Measurements from ENCODE around the gene ARMC2. TPM values are rescaled to one million over a fixed set of nuclear protein-coding genes. Genes with fewer than 3 reads are reported as not detected.
"Not testable (repeated sequence)": the region's sequence is repeated elsewhere in the genome, so short reads cannot be mapped to it uniquely, and the experiment has no call there.

The ARMC2 gene
- total RNA-seq, 2 donors from 2014 or later: 2.3 to 3.3 TPM

GRCh38 chr6:108968325-108969316 is 120.4 kb downstream of the ARMC2 start:
- ATAC-seq (no peak), DNase-seq (ENCODE audit: low spot score in 2 of 2) (no peak)
- no peaks in the 10 kb centered on the region for H3K36me3 Mint-ChIP-seq
- H3K27ac Mint-ChIP-seq: no peak overlapping the region
- H3K9me3 Mint-ChIP-seq: no peaks in the 10 kb centered on the region

GRCh38 chr6:108969776-108970175 is 121.6 kb downstream of the ARMC2 start:
- no peaks in the 10 kb centered on the region for H3K9me3 Mint-ChIP-seq
- no peak overlapping the region for H3K27ac Mint-ChIP-seq
- no peaks in the 10 kb centered on the region for H3K36me3 Mint-ChIP-seq
- no peak for DNase-seq (ENCODE audit: low spot score in 2 of 2)
- no peak for ATAC-seq

- Mint-ChIP-seq H3K27ac (no peak overlapping the region), H3K36me3 (peaks cover 7 to 16% of the 10 kb centered on the region in 2 donors), H3K9me3 (peaks cover 13 to 15% of the 10 kb centered on the region in 2 donors)
- ATAC-seq (no peak), DNase-seq (ENCODE audit: low spot score in 2 of 2) (no peak)
These were observed 126.0 kb downstream of the ARMC2 start for GRCh38 chr6:108974201-108974600.

DNA sequence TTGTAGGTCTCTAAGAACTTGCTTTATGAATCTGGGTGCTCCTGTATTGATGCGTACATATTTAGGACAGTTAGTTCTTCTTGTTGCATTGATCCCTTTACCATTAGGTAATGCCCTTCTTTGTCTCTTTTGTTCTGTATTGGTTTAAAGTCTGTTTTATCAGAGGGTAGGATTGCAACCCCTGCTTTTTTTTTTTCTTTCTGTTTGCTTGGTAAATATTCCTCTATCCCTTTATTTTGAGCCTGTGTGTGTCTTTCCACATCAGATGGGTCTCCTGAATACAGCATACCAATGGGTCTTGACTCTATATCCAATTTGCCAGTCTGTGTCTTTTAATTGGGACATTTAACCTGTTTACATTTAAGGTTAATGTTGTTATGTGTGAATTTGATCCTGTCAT is 130.4 kb downstream of the ARMC2 start:
- ATAC-seq, H3K27ac Mint-ChIP-seq: not testable (repeated sequence)

DNA sequence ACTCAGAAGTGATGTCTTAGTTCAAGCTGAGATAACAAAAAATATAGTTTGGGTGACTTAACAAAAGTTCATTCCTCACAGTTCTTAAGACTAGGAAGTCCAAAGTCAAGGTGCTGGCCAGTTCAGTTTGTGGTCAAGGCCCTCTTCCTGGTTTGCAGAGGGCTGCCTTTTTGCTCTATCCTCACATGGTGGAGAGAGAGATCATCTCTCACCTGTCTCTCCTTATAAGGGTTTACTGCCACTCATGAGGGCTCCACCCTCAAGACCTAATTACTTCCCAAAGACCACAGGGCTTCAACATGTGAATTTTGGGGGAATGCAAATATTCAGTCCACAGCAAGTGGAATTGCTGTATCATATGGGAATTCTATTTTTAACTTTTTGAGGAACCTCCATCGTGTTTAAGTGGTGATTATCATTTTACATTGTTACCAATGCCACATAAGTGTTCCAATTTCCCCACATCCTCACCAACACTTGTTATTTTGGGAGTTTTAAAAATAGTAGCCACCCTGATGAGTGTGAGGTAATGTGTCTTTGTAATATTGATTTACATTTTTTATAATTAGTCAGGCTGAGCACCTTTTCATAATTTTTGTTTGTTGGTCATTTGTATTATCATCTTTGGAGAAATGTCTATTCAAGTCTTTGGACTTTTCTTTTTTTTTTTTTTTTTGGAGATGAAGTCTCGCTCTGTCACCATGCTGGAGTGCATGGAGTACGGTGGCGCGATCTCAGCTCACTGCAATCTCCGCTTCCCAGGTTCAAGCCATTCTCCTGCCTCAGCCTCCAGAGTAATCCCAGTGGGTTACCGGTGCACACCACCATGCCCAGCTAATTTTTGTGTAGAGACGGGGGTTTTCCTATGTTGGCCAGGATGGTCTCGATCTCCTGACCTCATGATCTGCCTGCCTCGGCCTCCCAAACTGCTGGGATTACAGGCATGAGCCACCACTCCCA is 134.2 kb downstream of the ARMC2 start:
- no peak overlapping the region for H3K27ac Mint-ChIP-seq
- H3K9me3 Mint-ChIP-seq: peaks cover 29 to 31% of the 10 kb centered on the region in 2 donors
- DNase-seq (ENCODE audit: low spot score in 2 of 2) (no peak), ATAC-seq (no peak)
- peaks cover 15 to 33% of the 10 kb centered on the region in 2 donors for H3K36me3 Mint-ChIP-seq

More for the DNA sequence above, 130.4 kb downstream of the ARMC2 start:
- Mint-ChIP-seq H3K9me3 (peaks cover 29 to 31% of the 10 kb centered on the region in 2 donors), H3K36me3 (peaks cover 22 to 34% of the 10 kb centered on the region in 2 donors)
- DNase-seq (ENCODE audit: low spot score in 2 of 2): not testable (repeated sequence)

- H3K9me3 Mint-ChIP-seq: peaks cover 23 to 25% of the 10 kb centered on the region in 2 donors
- ATAC-seq (no peak), DNase-seq (ENCODE audit: low spot score in 2 of 2) (no peak)
- peaks cover 15 to 27% of the 10 kb centered on the region in 2 donors for H3K36me3 Mint-ChIP-seq
- no peak overlapping the region for H3K27ac Mint-ChIP-seq
These were observed 134.9 kb downstream of the ARMC2 start for GRCh38 chr6:108983151-108983550.

DNA sequence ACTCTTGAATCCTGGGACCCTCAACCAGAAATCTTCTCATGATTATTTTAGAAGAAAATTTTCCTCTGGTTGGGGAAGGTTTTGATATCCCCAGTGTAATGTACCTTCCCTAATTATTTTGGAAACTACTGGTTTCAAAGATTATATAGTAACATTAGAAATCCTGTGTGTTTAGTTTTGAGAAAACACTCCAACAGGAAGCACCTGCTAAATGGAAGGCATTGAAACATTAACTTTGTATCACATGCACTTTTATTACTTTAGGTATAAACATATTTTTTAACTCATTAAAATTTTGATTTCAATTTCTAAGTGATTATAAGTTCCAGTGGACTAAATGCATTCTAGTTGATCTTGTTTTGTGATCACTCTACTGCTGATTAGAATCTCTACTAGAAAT is 137.1 kb downstream of the ARMC2 start:
- DNase-seq (ENCODE audit: low spot score in 2 of 2): no peak
- Mint-ChIP-seq H3K27ac (no peak overlapping the region), H3K9me3 (peaks cover 7 to 10% of the 10 kb centered on the region in 2 donors), H3K36me3 (peaks cover 5 to 19% of the 10 kb centered on the region in 2 donors)
- no peak for ATAC-seq

GRCh38 chr6:108987156-108987555 is 138.9 kb downstream of the ARMC2 start:
- Mint-ChIP-seq H3K27ac (no peak overlapping the region), H3K9me3 (peaks cover 0 to 5% of the 10 kb centered on the region in 2 donors), H3K36me3 (peaks cover 0 to 18% of the 10 kb centered on the region in 2 donors)
- ATAC-seq (no peak), DNase-seq (ENCODE audit: low spot score in 2 of 2) (no peak)

DNA sequence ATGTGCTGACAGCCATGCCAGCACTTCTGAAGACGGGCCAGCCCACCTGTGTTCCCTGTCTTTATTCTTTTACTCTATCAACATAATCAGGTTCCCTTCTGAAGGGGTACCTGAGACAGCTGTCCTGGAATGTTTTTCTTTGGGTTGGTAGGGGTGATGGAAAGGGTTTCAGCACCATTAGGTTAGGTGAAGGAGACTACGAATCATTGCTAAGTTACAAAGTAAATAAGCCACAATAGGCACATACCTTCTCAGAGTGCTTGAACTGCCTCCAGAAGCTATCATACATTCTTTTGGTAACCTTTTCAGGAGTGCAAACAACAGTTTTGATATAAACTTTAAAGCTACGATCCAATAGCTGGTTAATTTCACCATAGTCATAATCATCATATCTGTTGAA is 140.1 kb downstream of the ARMC2 start:
- peaks cover 0 to 18% of the 10 kb centered on the region in 2 donors for H3K36me3 Mint-ChIP-seq
- no peak for ATAC-seq
- no peak for DNase-seq (ENCODE audit: low spot score in 2 of 2)
- peaks cover 0 to under 1% of the 10 kb centered on the region in 2 donors for H3K9me3 Mint-ChIP-seq
- H3K27ac Mint-ChIP-seq: no peak overlapping the region

DNA sequence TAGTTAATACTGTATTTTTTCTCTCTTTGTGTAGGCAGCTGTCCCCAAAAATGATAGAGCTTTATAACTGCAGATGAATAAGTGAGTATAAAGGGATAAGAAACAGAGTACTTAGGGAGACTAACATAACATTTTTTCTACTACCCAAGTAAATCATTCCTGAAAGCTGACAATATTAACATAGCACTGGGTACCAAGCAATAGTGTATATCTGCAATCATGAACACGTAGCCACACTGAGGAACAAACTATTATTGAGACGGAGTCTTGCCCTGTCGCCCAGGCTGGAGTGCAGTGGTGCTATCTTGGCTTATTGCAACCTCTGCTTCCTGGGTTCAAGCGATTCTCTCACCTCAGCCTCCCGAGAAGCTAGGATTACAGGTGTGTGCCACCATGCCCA is 140.5 kb downstream of the ARMC2 start:
- DNase-seq (ENCODE audit: low spot score in 2 of 2) (no peak), ATAC-seq (no peak)
- no peaks in the 10 kb centered on the region for H3K9me3 Mint-ChIP-seq
- peaks cover 0 to 18% of the 10 kb centered on the region in 2 donors for H3K36me3 Mint-ChIP-seq
- H3K27ac Mint-ChIP-seq: no peak overlapping the region

DNA sequence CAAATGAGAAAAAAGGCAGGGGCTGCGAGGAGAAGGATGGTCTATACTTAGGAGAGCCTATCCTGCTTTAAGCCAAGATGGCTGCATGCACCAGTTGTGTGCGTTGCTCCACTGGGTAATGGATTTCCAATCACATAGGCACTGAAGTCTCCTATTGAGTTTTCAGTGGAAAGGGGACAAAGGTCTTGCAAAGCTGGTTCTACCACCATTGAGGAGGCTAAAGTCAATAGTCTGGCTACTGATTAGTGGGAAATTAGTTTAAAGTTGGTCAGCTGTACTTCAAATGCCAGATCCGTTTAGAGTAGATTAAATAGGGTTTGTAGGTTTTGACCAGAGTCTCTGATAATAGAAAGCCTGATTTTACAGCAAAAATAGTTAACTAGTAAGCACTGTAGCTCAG is 141.5 kb downstream of the ARMC2 start:
- ATAC-seq (no peak), DNase-seq (ENCODE audit: low spot score in 2 of 2) (no peak)
- Mint-ChIP-seq H3K36me3 (peaks cover 0 to 18% of the 10 kb centered on the region in 2 donors), H3K27ac (no peak overlapping the region), H3K9me3 (no peaks in the 10 kb centered on the region)

GRCh38 chr6:108993876-108994275 is 145.7 kb downstream of the ARMC2 start:
- no peak for DNase-seq (ENCODE audit: low spot score in 2 of 2)
- H3K9me3 Mint-ChIP-seq: no peaks in the 10 kb centered on the region
- no peak overlapping the region for H3K27ac Mint-ChIP-seq
- H3K36me3 Mint-ChIP-seq: peaks cover 0 to 12% of the 10 kb centered on the region in 2 donors
- no peak for ATAC-seq

DNA sequence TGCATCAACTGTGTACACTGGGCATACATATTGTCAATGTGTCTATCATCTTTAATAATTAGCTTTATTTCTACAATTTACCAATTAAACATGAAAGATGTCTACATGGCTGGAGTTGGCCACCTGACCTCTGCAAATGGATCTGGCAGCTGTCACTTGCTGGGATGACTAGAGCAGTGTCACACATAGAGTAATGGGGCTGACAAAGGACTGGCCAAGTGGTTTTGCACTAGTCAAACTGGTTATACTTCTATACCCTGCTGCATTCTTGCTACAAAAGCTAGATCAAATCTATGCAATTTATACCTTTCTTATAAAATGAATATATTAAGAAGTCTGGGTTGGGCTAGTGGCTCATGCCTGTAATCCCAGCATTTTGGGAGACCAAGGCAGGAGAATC is 147.1 kb downstream of the ARMC2 start:
- Mint-ChIP-seq H3K27ac (no peak overlapping the region), H3K36me3 (peaks cover 0 to 14% of the 10 kb centered on the region in 2 donors), H3K9me3 (no peaks in the 10 kb centered on the region)
- ATAC-seq (no peak), DNase-seq (ENCODE audit: low spot score in 2 of 2) (no peak)

DNA sequence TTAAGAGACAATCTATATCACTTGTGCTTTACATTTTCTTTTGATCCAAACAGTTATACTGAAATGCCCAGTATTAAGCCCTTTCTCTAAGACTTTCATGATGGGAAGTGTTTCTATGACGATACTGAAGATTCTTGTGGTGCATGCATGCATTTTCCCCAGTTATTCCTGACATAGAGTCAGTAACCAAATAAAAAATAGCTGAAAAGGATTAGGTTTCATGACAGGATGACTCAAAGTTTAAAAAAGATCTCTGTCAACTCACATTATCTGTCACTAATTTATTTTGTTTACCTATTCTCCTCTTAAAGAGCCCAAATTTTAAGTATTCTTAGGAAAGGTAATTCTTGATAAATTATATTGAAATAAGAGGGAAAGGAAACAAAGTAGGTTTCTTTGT is 148.0 kb downstream of the ARMC2 start:
- no peak for DNase-seq (ENCODE audit: low spot score in 2 of 2)
- H3K27ac Mint-ChIP-seq: no peak overlapping the region
- ATAC-seq: no peak
- H3K36me3 Mint-ChIP-seq: peaks cover 0 to 14% of the 10 kb centered on the region in 2 donors
- no peaks in the 10 kb centered on the region for H3K9me3 Mint-ChIP-seq

DNA sequence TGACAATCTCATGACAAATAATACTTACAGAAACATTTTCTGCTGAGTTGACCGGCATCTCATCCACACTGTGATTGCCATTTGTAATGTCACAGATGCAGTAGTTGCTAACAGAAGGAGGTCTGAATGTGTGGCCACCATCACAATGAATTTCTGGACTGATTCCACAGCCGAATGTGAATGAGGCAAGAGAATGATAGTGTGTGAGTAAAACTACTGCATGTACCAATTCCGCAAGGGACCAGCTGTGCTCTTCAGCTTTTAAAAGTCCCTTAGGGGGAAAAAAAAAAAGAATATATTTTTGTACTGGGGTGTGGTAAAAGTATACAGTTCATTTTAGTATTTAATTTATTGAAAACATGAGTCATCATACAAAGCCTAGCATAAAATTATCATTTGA is 150.3 kb downstream of the ARMC2 start:
- Mint-ChIP-seq H3K36me3 (peaks cover 0 to 9% of the 10 kb centered on the region in 2 donors), H3K27ac (no peak overlapping the region), H3K9me3 (no peaks in the 10 kb centered on the region)
- ATAC-seq (no peak), DNase-seq (ENCODE audit: low spot score in 2 of 2) (no peak)

DNA sequence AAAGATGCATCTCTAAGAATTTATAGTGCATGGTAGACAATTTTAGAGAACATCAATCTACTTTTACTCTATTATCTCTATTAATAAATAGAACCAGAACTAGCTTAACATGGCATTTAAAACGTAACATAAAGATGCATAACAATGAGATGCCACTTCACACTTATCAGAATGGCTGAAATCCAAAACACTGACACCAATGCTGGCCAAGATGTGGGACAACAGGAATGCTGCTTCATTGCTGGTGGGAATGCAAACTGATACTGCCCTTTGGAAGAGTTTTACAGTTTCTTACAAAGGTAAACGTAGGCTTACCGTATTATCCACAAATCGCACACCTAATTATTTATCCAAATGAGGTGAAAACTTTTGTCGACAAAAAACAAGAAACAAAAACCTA is 151.2 kb downstream of the ARMC2 start:
- no peaks in the 10 kb centered on the region for H3K9me3 Mint-ChIP-seq
- peaks cover 0 to 9% of the 10 kb centered on the region in 2 donors for H3K36me3 Mint-ChIP-seq
- no peak overlapping the region for H3K27ac Mint-ChIP-seq
- ATAC-seq: no peak
- DNase-seq (ENCODE audit: low spot score in 2 of 2): no peak

DNA sequence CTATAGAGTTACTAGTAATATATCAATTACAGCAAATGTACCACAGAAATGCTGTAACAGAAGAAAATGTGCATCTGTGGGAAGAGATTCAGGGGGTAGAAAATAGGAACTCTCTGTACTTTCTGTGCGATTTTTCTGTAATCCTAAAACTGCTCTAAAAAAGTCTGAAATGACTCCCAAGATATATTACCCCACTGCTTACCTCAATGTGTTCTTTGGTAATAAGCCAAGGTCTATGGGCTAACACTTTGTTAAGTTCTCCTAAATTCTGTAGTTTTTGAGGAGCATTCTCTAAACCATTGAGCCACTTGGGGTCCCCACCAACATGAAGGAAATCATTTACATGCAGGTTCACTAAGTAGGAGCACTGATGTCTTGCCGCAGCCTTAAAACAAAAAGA is 152.1 kb downstream of the ARMC2 start:
- Mint-ChIP-seq H3K9me3 (no peaks in the 10 kb centered on the region), H3K27ac (no peak overlapping the region), H3K36me3 (peaks cover 0 to 9% of the 10 kb centered on the region in 2 donors)
- DNase-seq (ENCODE audit: low spot score in 2 of 2) (no peak), ATAC-seq (no peak)

All from activated naive CD4-positive, alpha-beta T cell treated with anti-CD3 and anti-CD28 coated beads, Interleukin-2, amount 50 U/mL, for 72 hours (primary cell).